H1 (cell line): ENCODE data around the gene IL3. TPM values are rescaled to one million over a fixed set of nuclear protein-coding genes. Genes with fewer than 3 reads are reported as not detected.
A peak's percentile ranks its signal among the peaks of the same experiment; 100 is the strongest.

Experiments used
- CTCF ChIA-PET: fragments of 300-600 bp; sonication (Branson Sonifier 250); formaldehyde crosslinking; loops from one replicate; lab custom pipeline; 2021; ENCODE audit not compliant: partially characterized antibody; lab: Charles Lee
- POLR2A ChIA-PET: fragments of 300-600 bp; sonication (Branson Sonifier 250); formaldehyde crosslinking; loops from one replicate; lab custom pipeline; 2021; ENCODE audit warnings: inconsistent platforms; ENCODE audit not compliant: partially characterized antibody; lab: Charles Lee
- DNase-seq, 2 experiments: peaks; one replicate each; pipeline versions ENCODE4 v3.0.0 to v3.0.0-alpha.2; 2010 to 2022; ENCODE audit warnings: low spot score in 2 of 2, low read depth in 1 of 2, mixed read lengths in 1 of 2
- FAIRE-seq: peaks from 2 replicates; lab custom pipeline; 2011; peaks lifted over from hg19 to GRCh38; lab: Jason Lieb, UNC
- H2AFZ ChIP-seq: 2 replicates; pipeline ENCODE4 v1.8.1; 2012; ENCODE audit warnings: low read length, inconsistent platforms
- H2AK5ac ChIP-seq: 2 replicates; pipeline ENCODE4 v1.6.1; 2013; ENCODE audit warnings: low read depth, low read length
- H2BK120ac ChIP-seq: replicated peaks from 2 replicates; pipeline ENCODE3; 2013; ENCODE audit warnings: low read depth, low read length, inconsistent platforms
- H2BK12ac ChIP-seq: 2 replicates; pipeline ENCODE4 v1.6.1; 2013; ENCODE audit warnings: low read depth, low read length
- H2BK15ac ChIP-seq: 2 replicates; pipeline ENCODE4 v1.6.1; 2013; ENCODE audit warnings: low read length
- H2BK20ac ChIP-seq: 2 replicates; pipeline ENCODE4 v1.6.1; 2013; ENCODE audit warnings: low read length
- H2BK5ac ChIP-seq: 2 replicates; pipeline ENCODE4 v1.6.1; 2013; ENCODE audit warnings: low read depth, low read length
- H3K14ac ChIP-seq: 2 replicates; pipeline ENCODE4 v1.6.1; 2013; ENCODE audit warnings: inconsistent platforms; ENCODE audit not compliant: insufficient read length
- H3K18ac ChIP-seq: 2 replicates; pipeline ENCODE4 v1.6.1; 2013; ENCODE audit warnings: low read length; ENCODE audit errors: extremely low read depth
- H3K23ac ChIP-seq: 2 replicates; pipeline ENCODE4 v1.6.1; 2013; ENCODE audit warnings: inconsistent platforms; ENCODE audit not compliant: insufficient read length
- H3K23me2 ChIP-seq: 2 replicates; pipeline ENCODE4 v1.6.1; 2013; ENCODE audit warnings: low read depth, low read length
- H3K27ac ChIP-seq: 2 replicates; pipeline ENCODE4 v1.6.1; 2011; ENCODE audit warnings: low read depth, low read length, inconsistent platforms
- H3K27me3 ChIP-seq, 4 experiments: replicated peaks in 1 of 4; 1 replicate in 1 of 4; 2 replicates in 3 of 4; pipeline versions ENCODE4 v1.6.1 to v1.8.1; 2011 to 2013; ENCODE audit warnings: low read length in 3 of 4, mild to moderate bottlenecking in 3 of 4, inconsistent platforms in 2 of 4, mixed read lengths in 2 of 4, moderate library complexity in 1 of 4; ENCODE audit not compliant: control insufficient read depth in 3 of 4, insufficient read depth in 3 of 4; ENCODE audit errors: extremely low read depth in 1 of 4
- H3K36me3 ChIP-seq, 4 experiments: 2 replicates each; pipeline versions ENCODE4 v1.6.1 to v1.8.1; 2011 to 2013; ENCODE audit warnings: mild to moderate bottlenecking in 4 of 4, low read length in 3 of 4, moderate library complexity in 2 of 4, control low read depth in 1 of 4, inconsistent platforms in 1 of 4; ENCODE audit not compliant: insufficient read depth in 4 of 4, control insufficient read depth in 2 of 4
- H3K4ac ChIP-seq: replicated peaks from 2 replicates; pipeline ENCODE3; 2013; ENCODE audit warnings: low read length, low read depth, mixed read lengths, inconsistent platforms; ENCODE audit not compliant: insufficient read length
- H3K4me1 ChIP-seq, 4 experiments: replicated peaks in 1 of 4; 1 replicate in 1 of 4; 2 replicates in 3 of 4; pipeline versions ENCODE4 v1.6.1 to v1.8.1; 2011 to 2013; ENCODE audit warnings: low read length in 3 of 4, inconsistent platforms in 2 of 4, mixed read lengths in 1 of 4; ENCODE audit not compliant: insufficient read depth in 4 of 4, control insufficient read depth in 3 of 4
- H3K4me2 ChIP-seq, 2 experiments: 2 replicates each; pipeline versions ENCODE4 v1.6.1 to v1.8.1; 2011 to 2013; ENCODE audit warnings: low read depth in 2 of 2, low read length in 2 of 2, control low read depth in 1 of 2, inconsistent platforms in 1 of 2, mild to moderate bottlenecking in 1 of 2; ENCODE audit not compliant: insufficient read depth in 1 of 2
- H3K4me3 ChIP-seq, 4 experiments: fragments of 200-600, 300-600 bp in 1 of 4; sonication (generic), shearing (Covaris generic), sonication (Bioruptor Twin) in 1 of 4; 2 replicates each; pipeline versions ENCODE4 v1.5.1 to v1.8.1; 2011 to 2016; ENCODE audit warnings: low read length in 4 of 4, low read depth in 3 of 4, control low read depth in 2 of 4, inconsistent platforms in 2 of 4, mild to moderate bottlenecking in 2 of 4, mixed read lengths in 1 of 4, moderate library complexity in 1 of 4; ENCODE audit not compliant: insufficient read depth in 2 of 4; ENCODE audit errors: extremely low read depth in 1 of 4
- H3K56ac ChIP-seq: replicated peaks from 2 replicates; pipeline ENCODE3; 2013; ENCODE audit warnings: low read depth, mild to moderate bottlenecking, mixed read lengths, low read length, inconsistent platforms; ENCODE audit not compliant: insufficient read length
- H3K79me1 ChIP-seq: 2 replicates; pipeline ENCODE4 v1.6.1; 2013; ENCODE audit warnings: low read depth, low read length, control low read depth
- H3K79me2 ChIP-seq, 2 experiments: 2 replicates each; pipeline versions ENCODE4 v1.6.1 to v1.8.1; 2012 to 2013; ENCODE audit warnings: low read length in 2 of 2, mild to moderate bottlenecking in 2 of 2, inconsistent platforms in 1 of 2; ENCODE audit not compliant: insufficient read depth in 2 of 2, control insufficient read depth in 1 of 2
- H3K9ac ChIP-seq, 4 experiments: replicated peaks in 1 of 4; 1 replicate in 1 of 4; 2 replicates in 3 of 4; pipeline versions ENCODE4 v1.6.1 to v1.8.1; 2011 to 2013; ENCODE audit warnings: low read depth in 3 of 4, low read length in 3 of 4, control low read depth in 2 of 4, mild to moderate bottlenecking in 2 of 4, moderate library complexity in 2 of 4, inconsistent platforms in 1 of 4; ENCODE audit errors: extremely low read depth in 1 of 4
- H3K9me3 ChIP-seq, 2 experiments: 2 replicates each; pipeline versions ENCODE4 v1.6.1 to v1.8.1; 2012 to 2013; ENCODE audit warnings: mild to moderate bottlenecking in 2 of 2, moderate library complexity in 2 of 2, control low read depth in 1 of 2, inconsistent platforms in 1 of 2, low read depth in 1 of 2, low read length in 1 of 2, mixed read lengths in 1 of 2; ENCODE audit not compliant: insufficient read depth in 2 of 2
- H4K20me1 ChIP-seq, 2 experiments: replicated peaks in 1 of 2; 2 replicates each; pipeline versions ENCODE3 to v1.8.1; 2011 to 2013; ENCODE audit warnings: inconsistent platforms in 2 of 2, low read length in 2 of 2, mild to moderate bottlenecking in 1 of 2; ENCODE audit not compliant: insufficient read depth in 2 of 2, control insufficient read depth in 1 of 2
- H4K5ac ChIP-seq: 2 replicates; pipeline ENCODE4 v1.6.1; 2013; ENCODE audit warnings: low read length, low read depth, mixed read lengths, inconsistent platforms; ENCODE audit not compliant: insufficient read length
- H4K8ac ChIP-seq: 2 replicates; pipeline ENCODE4 v1.8.0; 2013; ENCODE audit warnings: mild to moderate bottlenecking, moderate library complexity, low read length, inconsistent platforms; ENCODE audit not compliant: insufficient read depth; ENCODE audit errors: extremely low read depth
- H4K91ac ChIP-seq: replicated peaks from 2 replicates; pipeline ENCODE3; 2013; ENCODE audit warnings: low read length, mixed read lengths, inconsistent platforms; ENCODE audit not compliant: insufficient read length
- ATF3 ChIP-seq: IDR thresholded peaks from 2 replicates; pipeline ENCODE4 v1.6.1; 2011; ENCODE audit warnings: low read depth, mild to moderate bottlenecking, low read length; ENCODE audit not compliant: insufficient read depth
- CTBP2 ChIP-seq: IDR thresholded peaks from 2 replicates; pipeline ENCODE4 v1.7.0; 2011; ENCODE audit warnings: borderline replicate concordance, mild to moderate bottlenecking, moderate library complexity, mixed read lengths, low read length; ENCODE audit not compliant: insufficient read depth, insufficient read length
- HDAC2 ChIP-seq, 2 experiments: fragments of 300-600 bp in 1 of 2; sonication (generic) in 1 of 2; IDR thresholded peaks; 2 replicates each; pipeline ENCODE4 v1.6.1; 2011 to 2012; ENCODE audit warnings: low read depth in 2 of 2, low read length in 2 of 2, mild to moderate bottlenecking in 2 of 2, moderate library complexity in 2 of 2, borderline replicate concordance in 1 of 2, inconsistent platforms in 1 of 2
- SAP30 ChIP-seq: fragments of 300-600 bp; sonication (generic); IDR thresholded peaks from 2 replicates; pipeline ENCODE4 v1.7.1; 2012; ENCODE audit warnings: low read length, moderate library complexity, mild to moderate bottlenecking, inconsistent platforms; ENCODE audit not compliant: insufficient read depth, insufficient replicate concordance
- TBP ChIP-seq: IDR thresholded peaks from 2 replicates; pipeline ENCODE4 v1.6.1; 2011; ENCODE audit warnings: low read depth, low read length, improper control_type of control experiment
- USF2 ChIP-seq: IDR thresholded peaks from 2 replicates; pipeline ENCODE4 v1.6.1; 2011; ENCODE audit warnings: low read length, improper control_type of control experiment
- WGBS, 2 experiments: shearing (Covaris generic) in 1 of 2; methylation state at CpG; one replicate each; pipeline versions ENCODE4 v1.1.6 to v1.1.7; 2013 to 2015; ENCODE audit warnings: low lambda C conversion rate in 2 of 2, mixed read lengths in 2 of 2, inconsistent platforms in 1 of 2, low coverage in 1 of 2, missing lambda C conversion rate in 1 of 2; ENCODE audit not compliant: insufficient replicate concordance in 2 of 2, insufficient coverage in 1 of 2, insufficient read length in 1 of 2; ENCODE audit errors: extremely low coverage in 1 of 2, missing lambda C conversion rate in 1 of 2; 5-methylcytosine and 5-hydroxymethylcytosine counted together
- polyA plus RNA-seq, 7 experiments: library from polyadenylated mRNA; depleted of rRNA in 3 of 7; stranded (reverse) in 5 of 7; unstranded in 2 of 7; fragments of >200 nt in 5 of 7; fragments of 200-250 nt in 2 of 7; gene quantifications; 1 replicate in 5 of 7; 2 replicates in 1 of 7; 4 replicates in 1 of 7; pipeline versions ENCODE4 v1.2.1 to v1.2.3, GENCODE V29; 2011 to 2013; ENCODE audit warnings: missing spikeins in 2 of 7, mixed read lengths in 2 of 7
- total RNA-seq: library from RNA; stranded (reverse); fragmentation: NEBNext Ultra II Directional; extraction: Animal tissue kit (Norgen Biotek cat#: 25700); gene quantifications from 2 replicates; pipeline ENCODE4 v1.2.1, GENCODE V29; 2021

Gene IL3
- total and polyA plus RNA-seq, 2 of the 8 experiments (the other 6 are each of a cell fraction or from before 2014, with no cell fraction given): not detected

GRCh38 chr5:132074091-132074771, 13.8 kb downstream of the IL3 start:
- H3K27ac ChIP-seq: no peak overlapping the region
- no peak overlapping the region for H3K9ac ChIP-seq
- H3K4me3 ChIP-seq: no peak overlapping the region
- H2BK20ac ChIP-seq: no peak overlapping the region
- no peak overlapping the region for H4K5ac ChIP-seq
- H3K23me2 ChIP-seq: no peaks in the 10 kb centered on the region
- FAIRE-seq (no peak), DNase-seq (no peak)
- H3K56ac ChIP-seq: no peak overlapping the region
- no peaks in the 10 kb centered on the region for H3K27me3 ChIP-seq
- H2BK12ac ChIP-seq: no peak overlapping the region
- H3K9me3 ChIP-seq: no peaks in the 10 kb centered on the region
- H3K18ac ChIP-seq: no peak overlapping the region
- no peak overlapping the region for H2AK5ac ChIP-seq
- no peak overlapping the region for H3K4me2 ChIP-seq
- 96% methylated on average over 7 of the region's 7 CpGs; no CpG with 5 or more reads in 1 of the 2 experiments for WGBS, 2 experiments
- no peaks in the 10 kb centered on the region for H4K20me1 ChIP-seq
- H4K8ac ChIP-seq: peak overlapping the region; percentile 36
- H3K36me3 ChIP-seq: no peaks in the 10 kb centered on the region
- H3K23ac ChIP-seq: no peak overlapping the region
- H4K91ac ChIP-seq: no peak overlapping the region
- no peaks in the 10 kb centered on the region for H3K79me1 ChIP-seq
- H2BK120ac ChIP-seq: no peak overlapping the region
- H2BK15ac ChIP-seq: no peak overlapping the region
- TF ChIP-seq SAP30 (no peak), USF2 (no peak), HDAC2 (IDR thresholded peaks at IDR 0.05; ENCODE audit: borderline replicate concordance in 1 of 2, low read depth in 2 of 2, low read length in 2 of 2) (no peak), TBP (no peak), CTBP2 (no peak), ATF3 (no peak)
- no peak overlapping the region for H3K4ac ChIP-seq
- H2AFZ ChIP-seq: no peak overlapping the region
- ChIA-PET CTCF (interaction anchor here (0.9 to 3.7 kb wide), 4 partner anchors 10 to 431 kb away, joined by 3 to 26 read pairs (median 5); no protein-coding TSS in a partner anchor), POLR2A (no interaction called here)
- H3K4me1 ChIP-seq: peaks cover 0 to 2% (median 0%) of the 10 kb centered on the region in 4 experiments; a peak in 1 of 7 replicates
- no peaks in the 10 kb centered on the region for H3K79me2 ChIP-seq
- H2BK5ac ChIP-seq: no peak overlapping the region
- no peak overlapping the region for H3K14ac ChIP-seq
